Lower leg skin (tissue), 4 donors: Measurements from ENCODE around the gene SSTR1. TPM values are rescaled to one million over a fixed set of nuclear protein-coding genes. Genes with fewer than 3 reads are reported as not detected.

Source experiments
- DNase-seq, 2 donors: peaks; one replicate each; pipeline ENCODE4 v3.0.0-alpha.2; 2019; ENCODE audit warnings: low spot score in 2 of 2
- H3K4me3 ChIP-seq: fragments of 200-600 bp; sonication (generic); 2 replicates; pipeline ENCODE4 v1.5.1; 2017; ENCODE audit warnings: mild to moderate bottlenecking, low read depth; ENCODE audit not compliant: poor library complexity, severe bottlenecking
- POLR2A ChIP-seq, 2 donors: fragments of 450-650 bp; IDR thresholded peaks; one replicate each; pipeline ENCODE4 v1.6.1; 2016 to 2017; ENCODE audit warnings: antibody characterized with exemption in 2 of 2, mild to moderate bottlenecking in 1 of 2, moderate library complexity in 1 of 2
- WGBS, 2 donors: methylation state at CpG; one replicate each; pipeline ENCODE4 v1.1.5; 2018; 5-methylcytosine and 5-hydroxymethylcytosine counted together
- intact Hi-C: fragments of 100-400 bp; cut with DNase I; formaldehyde crosslinking; loops from one replicate; pipeline ENCODE4 v1.15.0; 2023; ENCODE audit warnings: low total_unique reads
- total RNA-seq, 4 donors: library from RNA; depleted of rRNA; stranded (reverse); fragments of >200 nt; gene quantifications; one replicate each; pipeline ENCODE4 v1.1.0, GENCODE V29; 2016
- TF ChIP-seq, protein P1 (sequence below), 3 donors: fragments of 450-650 bp; IDR thresholded peaks; one replicate each; pipeline ENCODE4 v1.5.1; 2016; ENCODE audit warnings: antibody characterized with exemption in 3 of 3, mild to moderate bottlenecking in 3 of 3, moderate library complexity in 2 of 3

Gene SSTR1
- total RNA-seq, 4 donors from 2014 or later = 0.07 to 1.2 (median 0.49) TPM

GRCh38 chr14:38257507-38257906, 49.8 kb downstream of the SSTR1 start:
- no peak for TF ChIP-seq POLR2A (IDR thresholded peaks at IDR 0.05)
- intact Hi-C loops = no loop called here
- no peak overlapping the region for H3K4me3 ChIP-seq
- 73 to 78% methylated on average over 2 of the region's 2 CpGs for WGBS, 2 donors
- no peak for DNase-seq

GRCh38 chr14:38261620-38262019, 53.9 kb downstream of the SSTR1 start:
- intact Hi-C loops = no loop called here
- no peak for DNase-seq
- TF ChIP-seq, protein P1, sequence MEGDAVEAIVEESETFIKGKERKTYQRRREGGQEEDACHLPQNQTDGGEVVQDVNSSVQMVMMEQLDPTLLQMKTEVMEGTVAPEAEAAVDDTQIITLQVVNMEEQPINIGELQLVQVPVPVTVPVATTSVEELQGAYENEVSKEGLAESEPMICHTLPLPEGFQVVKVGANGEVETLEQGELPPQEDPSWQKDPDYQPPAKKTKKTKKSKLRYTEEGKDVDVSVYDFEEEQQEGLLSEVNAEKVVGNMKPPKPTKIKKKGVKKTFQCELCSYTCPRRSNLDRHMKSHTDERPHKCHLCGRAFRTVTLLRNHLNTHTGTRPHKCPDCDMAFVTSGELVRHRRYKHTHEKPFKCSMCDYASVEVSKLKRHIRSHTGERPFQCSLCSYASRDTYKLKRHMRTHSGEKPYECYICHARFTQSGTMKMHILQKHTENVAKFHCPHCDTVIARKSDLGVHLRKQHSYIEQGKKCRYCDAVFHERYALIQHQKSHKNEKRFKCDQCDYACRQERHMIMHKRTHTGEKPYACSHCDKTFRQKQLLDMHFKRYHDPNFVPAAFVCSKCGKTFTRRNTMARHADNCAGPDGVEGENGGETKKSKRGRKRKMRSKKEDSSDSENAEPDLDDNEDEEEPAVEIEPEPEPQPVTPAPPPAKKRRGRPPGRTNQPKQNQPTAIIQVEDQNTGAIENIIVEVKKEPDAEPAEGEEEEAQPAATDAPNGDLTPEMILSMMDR (IDR thresholded peaks at IDR 0.05) = no peak
- no peak for TF ChIP-seq POLR2A (IDR thresholded peaks at IDR 0.05)
- no peak overlapping the region for H3K4me3 ChIP-seq
- WGBS, 2 donors = 64 to 81% methylated on average over 1 of the region's 1 CpG

Other genes starting within 250 kb of the SSTR1 start
- gene CLEC14A, start 48.2 kb downstream of the SSTR1 start, total RNA-seq = 10 to 100 TPM; 10.2 to 25.8 (median 16.9) TPM